Endothelial cell of umbilical vein (primary cell): ENCODE measurements around the gene KIAA1755. TPM values are rescaled to one million over a fixed set of nuclear protein-coding genes. Genes with fewer than 3 reads are reported as not detected.

Experiments
- BruUV-seq: library from RNA; stranded (reverse); fragments of 400-500 nt; replicated peaks from 2 replicates; lab custom pipeline; 2021; lab: Mats Ljungman, UMichigan
- CTCF ChIA-PET: fragments of 300-600, 350-600 bp; sonication (Branson Sonifier 250); formaldehyde crosslinking; loops from one replicate; lab custom pipeline; 2021; ENCODE audit warnings: antibody characterized with exemption, inconsistent platforms; lab: Charles Lee
- POLR2A ChIA-PET: fragments of 300-600, 350-600 bp; sonication (Branson Sonifier 250); formaldehyde crosslinking; loops from one replicate; lab custom pipeline; 2021; ENCODE audit warnings: antibody characterized with exemption, inconsistent platforms; lab: Charles Lee
- DNase-seq: peaks from one replicate; pipeline ENCODE4 v3.0.0-alpha.2; 2011; ENCODE audit warnings: low read depth, low spot score
- FAIRE-seq: peaks from 2 replicates; lab custom pipeline; 2011; peaks lifted over from hg19 to GRCh38; lab: Jason Lieb, UNC
- H2AFZ ChIP-seq: 2 replicates; pipeline ENCODE4 v1.6.0; 2012; ENCODE audit warnings: low read depth, low read length, control low read depth, inconsistent platforms
- H3K27ac ChIP-seq: 2 replicates; pipeline ENCODE4 v1.5.1; 2011; ENCODE audit warnings: low read depth, mild to moderate bottlenecking, control low read depth, low read length, moderate library complexity; ENCODE audit not compliant: insufficient read depth
- H3K27me3 ChIP-seq, 2 experiments: 2 replicates each; pipeline versions ENCODE4 v1.6.0 to v1.6.1; 2011; ENCODE audit warnings: low read length in 2 of 2, mixed read lengths in 1 of 2; ENCODE audit not compliant: control insufficient read depth in 2 of 2, insufficient read depth in 2 of 2
- H3K36me3 ChIP-seq, 2 experiments: 2 replicates in 1 of 2; 3 replicates in 1 of 2; pipeline ENCODE4 v1.5.1; 2011; ENCODE audit warnings: low read length in 2 of 2, mild to moderate bottlenecking in 1 of 2, moderate library complexity in 1 of 2; ENCODE audit not compliant: control insufficient read depth in 2 of 2, insufficient read depth in 2 of 2; ENCODE audit errors: extremely low read depth in 1 of 2
- H3K4me1 ChIP-seq: 3 replicates; pipeline ENCODE4 v1.5.1; 2011; ENCODE audit warnings: mild to moderate bottlenecking, low read length; ENCODE audit not compliant: control insufficient read depth, insufficient read depth; ENCODE audit errors: extremely low read depth
- H3K4me2 ChIP-seq: 2 replicates; pipeline ENCODE4 v1.6.1; 2011; ENCODE audit warnings: low read length, control low read depth, mixed read lengths; ENCODE audit not compliant: insufficient read depth
- H3K4me3 ChIP-seq, 3 experiments: fragments of 200-600 bp in 1 of 3; sonication (generic), shearing (Covaris generic) in 1 of 3; replicated peaks in 1 of 3; 2 replicates each; pipeline ENCODE4 v1.5.1; 2011 to 2016; ENCODE audit warnings: control low read depth in 3 of 3, low read length in 3 of 3, mild to moderate bottlenecking in 2 of 3, inconsistent platforms in 1 of 3, low read depth in 1 of 3, moderate library complexity in 1 of 3; ENCODE audit not compliant: insufficient read depth in 1 of 3
- H3K79me2 ChIP-seq: 2 replicates; pipeline ENCODE4 v1.6.0; 2012; ENCODE audit warnings: low read length, inconsistent platforms; ENCODE audit not compliant: control insufficient read depth, insufficient read depth
- H3K9ac ChIP-seq: replicated peaks from 2 replicates; pipeline ENCODE3; 2011; ENCODE audit warnings: low read length, control low read depth; ENCODE audit not compliant: insufficient read depth; ENCODE audit errors: extremely low read depth
- H3K9me1 ChIP-seq: replicated peaks from 3 replicates; pipeline ENCODE4 v1.6.0; 2011; ENCODE audit warnings: mild to moderate bottlenecking, low read length; ENCODE audit not compliant: control insufficient read depth, insufficient read depth; ENCODE audit errors: extremely low read depth
- H3K9me3 ChIP-seq: replicated peaks from 2 replicates; pipeline ENCODE4 v1.5.1; 2012; ENCODE audit warnings: low read length, inconsistent platforms; ENCODE audit not compliant: control insufficient read depth, insufficient read depth
- H4K20me1 ChIP-seq: replicated peaks from 2 replicates; pipeline ENCODE3; 2011; ENCODE audit warnings: mild to moderate bottlenecking, low read length; ENCODE audit not compliant: control insufficient read depth, insufficient read depth; ENCODE audit errors: extremely low read depth
- EZH2 ChIP-seq: IDR thresholded peaks from 2 replicates; pipeline ENCODE4 v1.6.1; 2012; ENCODE audit warnings: borderline replicate concordance, low read depth, mild to moderate bottlenecking, moderate library complexity, low read length, inconsistent platforms; ENCODE audit not compliant: severe bottlenecking
- FOS ChIP-seq: IDR thresholded peaks from 2 replicates; pipeline ENCODE4 v1.6.1; 2011; ENCODE audit warnings: mild to moderate bottlenecking, low read length, moderate library complexity, borderline replicate concordance; ENCODE audit not compliant: insufficient read depth
- GATA2 ChIP-seq: IDR thresholded peaks from 2 replicates; pipeline ENCODE4 v1.7.0; 2011; ENCODE audit warnings: low read depth, mild to moderate bottlenecking, moderate library complexity, mixed read lengths, low read length; ENCODE audit not compliant: insufficient read length, insufficient read depth
- JUN ChIP-seq: IDR thresholded peaks from 2 replicates; pipeline ENCODE4 v1.6.1; 2011; ENCODE audit warnings: borderline replicate concordance, low read depth; ENCODE audit not compliant: insufficient read length, insufficient read depth
- MYC ChIP-seq: IDR thresholded peaks from one replicate; pipeline ENCODE4 v1.6.1; 2011; ENCODE audit warnings: mild to moderate bottlenecking, low read depth, low read length
- POLR2A ChIP-seq: IDR thresholded peaks from 2 replicates; pipeline ENCODE4 v1.6.1; 2012; ENCODE audit warnings: low read depth, mild to moderate bottlenecking, control low read depth, low read length
- POLR2AphosphoS5 ChIP-seq: IDR thresholded peaks from 2 replicates; pipeline ENCODE4 v1.6.1; 2012; ENCODE audit warnings: low read depth, mild to moderate bottlenecking, control low read depth, low read length, moderate library complexity; ENCODE audit not compliant: insufficient read depth
- dilution Hi-C: fragments of 300-500 bp; cut with MboI; formaldehyde crosslinking; loops from one replicate; pipeline ENCODE4 v1.15.0; 2019; ENCODE audit warnings: low sequenced_read_pairs; ENCODE audit not compliant: extremely low pct_ligation_motif_present
- intact Hi-C: fragments of 100-400 bp; cut with micrococcal nuclease; formaldehyde crosslinking; loops from one replicate; pipeline ENCODE4 v1.10.0; 2022
- polyA plus RNA-seq, 4 experiments: library from polyadenylated mRNA; depleted of rRNA in 3 of 4; stranded (reverse) in 3 of 4; unstranded in 1 of 4; fragments of >200 nt; gene quantifications; 2 replicates each; pipeline versions ENCODE4 v1.2.1 to v1.2.3, GENCODE V29; 2011 to 2012; ENCODE audit warnings: missing spikeins in 1 of 4
- total RNA-seq: library from RNA; stranded (reverse); gene quantifications from 2 replicates; pipeline ENCODE4 v1.2.3, GENCODE V29; 2021
- TF ChIP-seq, protein P1 (sequence below): IDR thresholded peaks from 2 replicates; pipeline ENCODE4 v1.6.1; 2011; ENCODE audit not compliant: insufficient read depth, insufficient read length
- TF ChIP-seq, protein P2 (sequence below), 2 donors: IDR thresholded peaks; 1 replicate in 1 of 2; 2 replicates in 1 of 2; pipeline ENCODE4 v1.5.1; 2011; ENCODE audit warnings: low read length in 2 of 2, mild to moderate bottlenecking in 2 of 2, moderate library complexity in 2 of 2, control low read depth in 1 of 2, inconsistent platforms in 1 of 2, low read depth in 1 of 2; ENCODE audit not compliant: insufficient read depth in 1 of 2; ENCODE audit errors: extremely low read depth in 1 of 2

The KIAA1755 gene
- total and polyA plus RNA-seq, 2 donors (not counting 3 experiments of a cell fraction or from before 2014, with no cell fraction given), result 0.36 to 0.51 TPM

DNA sequence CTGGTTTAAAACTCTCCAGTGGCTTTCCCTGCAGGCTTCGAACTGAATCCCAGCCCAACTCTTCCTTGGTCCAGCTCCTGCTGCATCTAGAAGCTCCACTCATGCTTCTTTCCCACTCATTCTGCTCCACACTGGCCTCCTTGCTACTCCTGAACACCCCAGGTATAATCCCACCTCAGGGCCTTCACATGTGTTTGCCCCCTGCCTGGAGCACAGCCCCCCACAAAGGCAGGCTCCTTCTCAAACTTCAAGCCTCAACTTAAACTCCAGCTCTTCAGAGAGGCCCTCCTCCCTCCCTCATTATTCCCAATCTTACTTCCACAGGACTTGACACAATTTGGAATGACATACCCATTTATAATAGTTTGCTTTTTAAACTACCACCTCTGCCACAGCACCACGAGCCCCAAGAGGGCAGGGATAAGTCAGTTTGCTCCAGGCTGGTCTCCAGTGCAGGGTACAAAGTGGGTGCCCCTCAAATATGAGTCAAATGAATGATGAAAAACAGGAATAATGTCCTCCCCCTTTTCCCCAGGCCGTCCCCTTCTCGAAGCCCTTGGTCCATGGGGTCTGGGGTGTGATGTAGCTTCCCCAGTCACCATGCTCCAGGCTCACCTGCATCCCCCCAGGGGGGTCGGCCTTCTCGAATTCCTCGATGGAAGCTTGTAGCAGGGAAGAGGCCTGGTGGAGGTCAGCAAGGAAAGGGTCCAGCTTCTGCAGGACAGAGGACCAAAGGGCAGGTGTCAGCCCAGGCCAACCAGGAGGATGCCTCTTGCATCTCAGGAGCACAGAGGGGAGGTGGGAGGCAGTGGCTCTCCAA, 37.4 kb downstream of the KIAA1755 start:
- Histone ChIP-seq H3K79me2 (no peaks in the 10 kb centered on the region), H4K20me1 (no peaks in the 10 kb centered on the region), H3K27ac (no peak overlapping the region), H3K4me1 (peaks cover 4% of the 10 kb centered on the region), H3K27me3 (no peaks in the 10 kb centered on the region), H3K4me2 (no peak overlapping the region), H2AFZ (no peak overlapping the region), H3K9ac (no peak overlapping the region), H3K36me3 (no peaks in the 10 kb centered on the region), H3K9me1 (no peaks in the 10 kb centered on the region), H3K4me3 (no peak overlapping the region), H3K9me3 (no peaks in the 10 kb centered on the region)
- CTCF ChIA-PET, result interaction anchor here (1.3 to 9.2 kb wide), 9 partner anchors 50 to 659 kb away, joined by 3 to 204 read pairs (median 24); partner anchors contain the start of gene BPI
- POLR2A ChIA-PET, result no interaction called here
- dilution Hi-C loops (no loop called here), intact Hi-C loops (loop anchor here (1.0 to 5.0 kb wide), 3 partner anchors 231 to 466 kb away; no protein-coding TSS in a partner anchor)
- no peak for TF ChIP-seq FOS
- TF ChIP-seq, protein P1, sequence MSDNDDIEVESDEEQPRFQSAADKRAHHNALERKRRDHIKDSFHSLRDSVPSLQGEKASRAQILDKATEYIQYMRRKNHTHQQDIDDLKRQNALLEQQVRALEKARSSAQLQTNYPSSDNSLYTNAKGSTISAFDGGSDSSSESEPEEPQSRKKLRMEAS, result no peak
- TF ChIP-seq POLR2A, result no peak
- TF ChIP-seq POLR2AphosphoS5, result no peak
- TF ChIP-seq, protein P2, sequence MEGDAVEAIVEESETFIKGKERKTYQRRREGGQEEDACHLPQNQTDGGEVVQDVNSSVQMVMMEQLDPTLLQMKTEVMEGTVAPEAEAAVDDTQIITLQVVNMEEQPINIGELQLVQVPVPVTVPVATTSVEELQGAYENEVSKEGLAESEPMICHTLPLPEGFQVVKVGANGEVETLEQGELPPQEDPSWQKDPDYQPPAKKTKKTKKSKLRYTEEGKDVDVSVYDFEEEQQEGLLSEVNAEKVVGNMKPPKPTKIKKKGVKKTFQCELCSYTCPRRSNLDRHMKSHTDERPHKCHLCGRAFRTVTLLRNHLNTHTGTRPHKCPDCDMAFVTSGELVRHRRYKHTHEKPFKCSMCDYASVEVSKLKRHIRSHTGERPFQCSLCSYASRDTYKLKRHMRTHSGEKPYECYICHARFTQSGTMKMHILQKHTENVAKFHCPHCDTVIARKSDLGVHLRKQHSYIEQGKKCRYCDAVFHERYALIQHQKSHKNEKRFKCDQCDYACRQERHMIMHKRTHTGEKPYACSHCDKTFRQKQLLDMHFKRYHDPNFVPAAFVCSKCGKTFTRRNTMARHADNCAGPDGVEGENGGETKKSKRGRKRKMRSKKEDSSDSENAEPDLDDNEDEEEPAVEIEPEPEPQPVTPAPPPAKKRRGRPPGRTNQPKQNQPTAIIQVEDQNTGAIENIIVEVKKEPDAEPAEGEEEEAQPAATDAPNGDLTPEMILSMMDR (IDR thresholded peaks at IDR 0.05; ENCODE audit: extremely low read depth in 1 of 2, insufficient read depth in 1 of 2, low read depth in 1 of 2, low read length in 2 of 2), result no peak
- TF ChIP-seq JUN, result no peak
- TF ChIP-seq EZH2, result no peak
- no peak for TF ChIP-seq MYC
- TF ChIP-seq GATA2, result no peak
- BruUV-seq, result no TSS peak
- DNase-seq (no peak), FAIRE-seq (no peak)
